Measurements from ENCODE around the gene UBE3C. TPM values are rescaled to one million over a fixed set of nuclear protein-coding genes. Genes with fewer than 3 reads are reported as not detected.

The UBE3C gene
- total RNA-seq, 3 donors from 2014 or later (not counting 1 experiment from before 2014, with no cell fraction given) = 44.6 to 56.7 (median 55.5) TPM

DNA sequence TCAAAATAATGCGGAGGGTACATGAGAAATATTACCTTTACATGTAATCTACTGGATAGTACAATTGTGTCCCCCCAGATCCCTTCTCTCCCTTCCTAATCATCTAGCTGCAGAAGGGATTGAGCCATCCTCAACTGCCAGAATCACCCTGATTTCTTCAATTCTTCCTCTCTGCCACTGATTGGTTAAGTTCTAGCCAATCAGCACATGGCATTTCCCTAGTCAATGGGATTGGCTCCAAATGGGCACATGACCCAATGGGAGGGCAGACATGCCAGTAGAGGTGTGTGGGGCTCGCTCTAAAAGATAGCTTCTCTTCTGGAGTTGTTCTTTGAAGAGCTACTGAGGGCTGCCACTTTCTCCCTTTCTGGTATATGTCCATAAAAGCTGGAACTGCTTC lies 20.9 kb upstream of the UBE3C start:
- no peak overlapping the region for H3K4me3 Mint-ChIP-seq
- H3K9me3 Mint-ChIP-seq = peaks cover 2% of the 10 kb centered on the region in 2 donors
- Histone ChIP-seq H3K27me3 (ENCODE audit: control insufficient read depth, insufficient read depth, low read length) (no peaks in the 10 kb centered on the region), H3K9me3 (ENCODE audit: control insufficient read depth, insufficient read depth, low read length) (peaks cover 4% of the 10 kb centered on the region), H3K27ac (ENCODE audit: low read length) (no peak overlapping the region), H3K4me1 (ENCODE audit: control insufficient read depth, insufficient read depth, low read length) (no peaks in the 10 kb centered on the region), H3K4me3 (ENCODE audit: low read length) (no peak overlapping the region), H3K36me3 (ENCODE audit: control insufficient read depth, insufficient read depth, low read length) (no peaks in the 10 kb centered on the region)
- TF ChIP-seq, protein P1, sequence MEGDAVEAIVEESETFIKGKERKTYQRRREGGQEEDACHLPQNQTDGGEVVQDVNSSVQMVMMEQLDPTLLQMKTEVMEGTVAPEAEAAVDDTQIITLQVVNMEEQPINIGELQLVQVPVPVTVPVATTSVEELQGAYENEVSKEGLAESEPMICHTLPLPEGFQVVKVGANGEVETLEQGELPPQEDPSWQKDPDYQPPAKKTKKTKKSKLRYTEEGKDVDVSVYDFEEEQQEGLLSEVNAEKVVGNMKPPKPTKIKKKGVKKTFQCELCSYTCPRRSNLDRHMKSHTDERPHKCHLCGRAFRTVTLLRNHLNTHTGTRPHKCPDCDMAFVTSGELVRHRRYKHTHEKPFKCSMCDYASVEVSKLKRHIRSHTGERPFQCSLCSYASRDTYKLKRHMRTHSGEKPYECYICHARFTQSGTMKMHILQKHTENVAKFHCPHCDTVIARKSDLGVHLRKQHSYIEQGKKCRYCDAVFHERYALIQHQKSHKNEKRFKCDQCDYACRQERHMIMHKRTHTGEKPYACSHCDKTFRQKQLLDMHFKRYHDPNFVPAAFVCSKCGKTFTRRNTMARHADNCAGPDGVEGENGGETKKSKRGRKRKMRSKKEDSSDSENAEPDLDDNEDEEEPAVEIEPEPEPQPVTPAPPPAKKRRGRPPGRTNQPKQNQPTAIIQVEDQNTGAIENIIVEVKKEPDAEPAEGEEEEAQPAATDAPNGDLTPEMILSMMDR (IDR thresholded peaks at IDR 0.05) = no peak
- no peaks in the 10 kb centered on the region for H3K4me1 Mint-ChIP-seq
- H3K27me3 Mint-ChIP-seq (ENCODE audit: low read depth in 2 of 2) = peaks cover 10 to 18% of the 10 kb centered on the region in 2 donors
- DNase-seq (no peak), ATAC-seq (no peak)
- intact Hi-C loops (cut with micrococcal nuclease) = no loop called here
- H3K36me3 Mint-ChIP-seq = no peaks in the 10 kb centered on the region
- WGBS (ENCODE audit: insufficient coverage) = 93% methylated on average over 2 of the region's 2 CpGs
- H3K27ac Mint-ChIP-seq = no peak overlapping the region

DNA sequence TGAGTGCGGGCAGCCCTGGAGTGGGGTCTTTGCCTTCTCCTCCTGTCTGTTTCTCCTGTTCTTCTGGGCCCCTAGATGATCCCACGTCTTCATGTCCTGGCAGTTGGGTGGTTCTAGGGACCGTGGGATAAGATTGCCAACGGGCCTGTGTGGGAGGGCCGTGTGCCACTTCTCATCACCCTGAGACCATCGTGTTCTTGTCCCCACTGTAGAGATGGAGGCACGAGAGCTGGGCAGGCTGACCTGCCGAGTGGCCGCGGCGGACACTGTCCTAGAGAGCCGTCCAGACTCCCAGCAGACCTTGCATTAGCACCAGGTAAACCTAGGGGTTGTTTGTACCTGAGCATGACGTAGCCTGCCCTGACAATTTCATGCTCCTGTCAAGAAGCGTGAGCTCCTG lies 18.5 kb upstream of the UBE3C start:
- ATAC-seq (no peak), DNase-seq (no peak)
- intact Hi-C loops (cut with micrococcal nuclease) = no loop called here
- Histone ChIP-seq H3K4me3 (ENCODE audit: low read length) (no peak overlapping the region), H3K36me3 (ENCODE audit: control insufficient read depth, insufficient read depth, low read length) (no peaks in the 10 kb centered on the region), H3K4me1 (ENCODE audit: control insufficient read depth, insufficient read depth, low read length) (no peaks in the 10 kb centered on the region), H3K27me3 (ENCODE audit: control insufficient read depth, insufficient read depth, low read length) (no peaks in the 10 kb centered on the region), H3K27ac (ENCODE audit: low read length) (no peak overlapping the region), H3K9me3 (ENCODE audit: control insufficient read depth, insufficient read depth, low read length) (peaks cover 4% of the 10 kb centered on the region)
- 93% methylated on average over 14 of the region's 14 CpGs for WGBS (ENCODE audit: insufficient coverage)
- Mint-ChIP-seq H3K4me3 (no peak overlapping the region), H3K9me3 (peaks cover 0 to 2% of the 10 kb centered on the region in 2 donors), H3K27me3 (ENCODE audit: low read depth in 2 of 2) (peaks cover 5% of the 10 kb centered on the region in 2 donors), H3K36me3 (no peaks in the 10 kb centered on the region), H3K4me1 (no peaks in the 10 kb centered on the region), H3K27ac (no peak overlapping the region)
- TF ChIP-seq, protein P1 (IDR thresholded peaks at IDR 0.05) = no peak

DNA sequence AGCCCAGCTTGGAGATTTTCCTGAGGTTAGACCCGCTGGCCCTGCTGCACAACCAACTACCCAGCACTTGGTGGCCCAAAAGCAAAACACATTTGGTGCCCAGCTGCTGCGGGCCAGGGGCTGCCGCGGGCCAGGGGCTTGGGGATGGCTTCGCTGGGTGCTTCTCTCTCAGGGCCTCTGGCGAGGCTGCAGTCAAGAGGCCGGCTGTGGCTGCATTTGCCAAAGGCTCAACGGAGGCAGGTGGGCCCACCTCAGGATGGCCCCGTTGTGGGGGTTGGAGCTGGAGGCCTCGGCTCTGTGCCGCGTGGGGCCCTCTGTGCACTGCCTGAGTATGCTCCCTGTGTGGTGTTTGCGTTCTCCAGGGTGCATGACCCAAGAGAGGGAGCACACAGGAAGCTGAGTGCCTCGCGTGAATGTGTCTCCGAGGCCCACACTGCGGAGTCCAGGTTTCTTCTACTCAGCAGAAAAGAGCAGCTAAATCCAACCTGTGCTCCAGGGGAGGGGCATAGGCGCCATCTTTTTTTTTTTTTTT lies 17.5 kb upstream of the UBE3C start:
- TF ChIP-seq, protein P1 (IDR thresholded peaks at IDR 0.05) = no peak
- DNase-seq (no peak), ATAC-seq (peak in 1 of 3 donors; percentile 42)
- no peaks in the 10 kb centered on the region for H3K36me3 Mint-ChIP-seq
- intact Hi-C loops (cut with micrococcal nuclease) = no loop called here
- no peaks in the 10 kb centered on the region for H3K27me3 ChIP-seq (ENCODE audit: control insufficient read depth, insufficient read depth, low read length)
- peaks cover 0 to 2% of the 10 kb centered on the region in 2 donors for H3K9me3 Mint-ChIP-seq
- H3K9me3 ChIP-seq (ENCODE audit: control insufficient read depth, insufficient read depth, low read length) = peaks cover 4% of the 10 kb centered on the region
- no peak overlapping the region for H3K4me3 Mint-ChIP-seq
- WGBS (ENCODE audit: insufficient coverage) = 91% methylated on average over 18 of the region's 18 CpGs
- no peaks in the 10 kb centered on the region for H3K36me3 ChIP-seq (ENCODE audit: control insufficient read depth, insufficient read depth, low read length)
- no peaks in the 10 kb centered on the region for H3K4me1 Mint-ChIP-seq
- no peaks in the 10 kb centered on the region for H3K4me1 ChIP-seq (ENCODE audit: control insufficient read depth, insufficient read depth, low read length)
- H3K27me3 Mint-ChIP-seq (ENCODE audit: low read depth in 2 of 2) = peaks cover 5% of the 10 kb centered on the region in 2 donors
- H3K27ac ChIP-seq (ENCODE audit: low read length) = no peak overlapping the region
- no peak overlapping the region for H3K4me3 ChIP-seq (ENCODE audit: low read length)
- H3K27ac Mint-ChIP-seq = no peak overlapping the region

Measured in natural killer cell (primary cell).